ENCODE data around the gene GPATCH3. TPM values are rescaled to one million over a fixed set of nuclear protein-coding genes. Genes with fewer than 3 reads are reported as not detected.

GPATCH3 gene
- total RNA-seq, 1 experiment from 2014 or later: 14.8 TPM

DNA sequence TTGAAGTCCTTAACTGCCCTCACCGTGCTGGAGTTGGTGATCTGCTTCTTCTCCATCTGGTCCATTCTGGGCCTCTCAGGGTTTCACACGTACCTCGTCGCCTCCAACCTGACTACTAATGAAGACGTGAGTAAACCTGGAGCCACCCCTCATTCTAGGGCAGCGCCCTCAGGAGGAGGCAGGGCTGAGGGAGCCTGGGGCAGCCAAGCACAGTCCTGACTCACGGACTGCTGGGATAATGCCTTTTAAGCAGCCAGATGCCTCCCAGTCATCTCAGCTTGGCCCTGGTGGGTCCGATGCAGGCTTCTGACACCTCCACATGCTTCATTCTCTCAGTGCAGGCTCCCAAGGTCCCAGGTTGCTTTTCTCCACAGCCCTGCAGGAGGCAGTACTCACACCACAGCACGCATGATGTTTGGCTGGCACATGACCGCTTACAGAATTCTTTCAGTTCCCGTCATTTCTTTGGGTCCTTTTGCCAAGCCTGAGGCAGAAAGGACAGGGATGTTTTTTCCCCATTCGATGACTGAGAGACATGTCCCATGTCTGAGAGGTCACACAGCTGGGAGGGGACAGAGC is 49.1 kb downstream of the GPATCH3 start:
- no TSS peak for BruUV-seq (replicated peaks)
- RAD21 ChIA-PET (ENCODE audit: low non-redundant PET in 1 of 2, low total read pairs in 2 of 2, uncharacterized antibody in 2 of 2, unreplicated experiment in 2 of 2): no interaction called here
- no peak overlapping the region for H3K9ac ChIP-seq (ENCODE audit: low read length)
- no peak for TF ChIP-seq POLR2A (IDR thresholded peaks at IDR 0.05; ENCODE audit: borderline replicate concordance, extremely low read depth, insufficient read depth, insufficient read length)
- TF ChIP-seq, protein P1, sequence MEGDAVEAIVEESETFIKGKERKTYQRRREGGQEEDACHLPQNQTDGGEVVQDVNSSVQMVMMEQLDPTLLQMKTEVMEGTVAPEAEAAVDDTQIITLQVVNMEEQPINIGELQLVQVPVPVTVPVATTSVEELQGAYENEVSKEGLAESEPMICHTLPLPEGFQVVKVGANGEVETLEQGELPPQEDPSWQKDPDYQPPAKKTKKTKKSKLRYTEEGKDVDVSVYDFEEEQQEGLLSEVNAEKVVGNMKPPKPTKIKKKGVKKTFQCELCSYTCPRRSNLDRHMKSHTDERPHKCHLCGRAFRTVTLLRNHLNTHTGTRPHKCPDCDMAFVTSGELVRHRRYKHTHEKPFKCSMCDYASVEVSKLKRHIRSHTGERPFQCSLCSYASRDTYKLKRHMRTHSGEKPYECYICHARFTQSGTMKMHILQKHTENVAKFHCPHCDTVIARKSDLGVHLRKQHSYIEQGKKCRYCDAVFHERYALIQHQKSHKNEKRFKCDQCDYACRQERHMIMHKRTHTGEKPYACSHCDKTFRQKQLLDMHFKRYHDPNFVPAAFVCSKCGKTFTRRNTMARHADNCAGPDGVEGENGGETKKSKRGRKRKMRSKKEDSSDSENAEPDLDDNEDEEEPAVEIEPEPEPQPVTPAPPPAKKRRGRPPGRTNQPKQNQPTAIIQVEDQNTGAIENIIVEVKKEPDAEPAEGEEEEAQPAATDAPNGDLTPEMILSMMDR (IDR thresholded peaks at IDR 0.05 in 2 of 3, conservative IDR thresholded peaks at IDR 0.05 in 1 of 3; ENCODE audit: borderline replicate concordance in 1 of 3, insufficient read depth in 1 of 3, low read depth in 2 of 3, low read length in 2 of 3): peak in 2 of 3 experiments; percentile 34 to 51; a peak in 4 of 6 replicates
- no peak for TF ChIP-seq SIN3A (IDR thresholded peaks at IDR 0.05; ENCODE audit: low read depth)
- no peak for TF ChIP-seq JUND (IDR thresholded peaks at IDR 0.05)
- TF ChIP-seq, protein P2, sequence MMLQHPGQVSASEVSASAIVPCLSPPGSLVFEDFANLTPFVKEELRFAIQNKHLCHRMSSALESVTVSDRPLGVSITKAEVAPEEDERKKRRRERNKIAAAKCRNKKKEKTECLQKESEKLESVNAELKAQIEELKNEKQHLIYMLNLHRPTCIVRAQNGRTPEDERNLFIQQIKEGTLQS (IDR thresholded peaks at IDR 0.05): no peak
- intact Hi-C loops (cut with micrococcal nuclease): no loop called here
- no peak overlapping the region for H3K27ac ChIP-seq (ENCODE audit: low read depth, low read length)
- H3K36me3 ChIP-seq (ENCODE audit: control insufficient read depth in 1 of 2, insufficient read depth in 2 of 2, low read length in 2 of 2): peaks cover 11 to 32% of the 10 kb centered on the region in 2 experiments; a peak in 3 of 4 replicates
- ATAC-seq: no peak
- H2AFZ ChIP-seq (ENCODE audit: low read depth, low read length, poor library complexity, severe bottlenecking): no peak overlapping the region
- H3K27me3 ChIP-seq (ENCODE audit: insufficient read depth, low read length): no peaks in the 10 kb centered on the region
- H3K79me2 ChIP-seq (ENCODE audit: insufficient read depth, low read length): no peaks in the 10 kb centered on the region; the same call in 1 of the 2 replicates
- no peak for DNase-seq (ENCODE audit: low read depth, low spot score)
- no peaks in the 10 kb centered on the region for H4K20me1 ChIP-seq (ENCODE audit: insufficient read depth)
- no peak overlapping the region for H3K4me3 ChIP-seq (replicated peaks in 1 of 2; ENCODE audit: low read depth in 1 of 2, low read length in 2 of 2)
- H3K4me2 ChIP-seq (ENCODE audit: low read length): no peak overlapping the region
- H3K9me2 ChIP-seq (ENCODE audit: insufficient read depth): no peaks in the 10 kb centered on the region
- POLR2A ChIA-PET: interaction anchor here (1.3 kb wide), 1 partner anchor 14 kb away, joined by 3 read pairs; no protein-coding TSS in a partner anchor
- no peaks in the 10 kb centered on the region for H3K9me3 ChIP-seq (ENCODE audit: control insufficient read depth in 1 of 2, insufficient read depth in 1 of 2, low read depth in 1 of 2, low read length in 2 of 2)
- CTCF ChIA-PET: no interaction called here
- peaks cover 42 to 69% of the 10 kb centered on the region in 2 experiments for H3K4me1 ChIP-seq (ENCODE audit: control insufficient read depth in 1 of 2, insufficient read depth in 2 of 2, low read length in 2 of 2)

All from HCT116 (cell line).